Measurements from ENCODE around the gene UBE2J1.
A peak's percentile ranks its signal among the peaks of the same experiment; 100 is the strongest.

The UBE2J1 gene

GRCh38 chr6:89353118-89353556, 615 bp upstream of the UBE2J1 start:
- no CpG with 5 or more reads among the region's 27 CpGs for WGBS (ENCODE audit: extremely low coverage, insufficient coverage, low lambda C conversion rate)
- Histone ChIP-seq H3K9ac (ENCODE audit: low read length) (peak overlapping the region; percentile 91), H3K79me1 (ENCODE audit: low read length) (peaks cover 6% of the 10 kb centered on the region), H3K4me1 (ENCODE audit: control insufficient read depth, low read depth, low read length) (peaks cover under 1% of the 10 kb centered on the region), H3K36me3 (ENCODE audit: control insufficient read depth, insufficient read depth, low read length) (no peaks in the 10 kb centered on the region), H4K5ac (ENCODE audit: low read length) (no peak overlapping the region), H3K27ac (ENCODE audit: low read depth, low read length) (peak overlapping the region; percentile 88), H3K56ac (ENCODE audit: low read length) (peak overlapping the region; percentile 94), H4K8ac (ENCODE audit: low read depth, low read length) (no peak overlapping the region), H2BK15ac (replicated peaks; ENCODE audit: low read depth) (peak overlapping the region; percentile 21), H3K23ac (ENCODE audit: low read length) (no peak overlapping the region), H3K18ac (ENCODE audit: low read length) (peak overlapping the region; percentile 97), H3K27me3 (ENCODE audit: insufficient read depth, low read length, poor library complexity) (no peaks in the 10 kb centered on the region), H3K4ac (ENCODE audit: low read depth, low read length) (peak overlapping the region; percentile 99), H2AK5ac (ENCODE audit: low read length) (no peak overlapping the region), H3K79me2 (ENCODE audit: control insufficient read depth, insufficient read depth, low read length) (peaks cover 17% of the 10 kb centered on the region), H3K4me3 (ENCODE audit: low read length) (peak overlapping the region; percentile 70), H2BK120ac (ENCODE audit: low read depth, low read length) (peak overlapping the region; percentile 91), H2BK5ac (ENCODE audit: low read length) (no peak overlapping the region), H3K4me2 (ENCODE audit: low read length) (peak overlapping the region; percentile 16)
- DNase-seq, result no peak

- H3K56ac ChIP-seq (ENCODE audit: low read length), result peak overlapping the region; percentile 94
- no peak overlapping the region for H2BK5ac ChIP-seq (ENCODE audit: low read length)
- peak overlapping the region; percentile 70 for H3K4me3 ChIP-seq (ENCODE audit: low read length)
- H4K5ac ChIP-seq (ENCODE audit: low read length), result no peak overlapping the region
- H3K79me1 ChIP-seq (ENCODE audit: low read length), result peaks cover 6% of the 10 kb centered on the region
- peak overlapping the region; percentile 88 for H3K27ac ChIP-seq (ENCODE audit: low read depth, low read length)
- peak overlapping the region; percentile 98 for H3K4ac ChIP-seq (ENCODE audit: low read depth, low read length)
- H3K36me3 ChIP-seq (ENCODE audit: control insufficient read depth, insufficient read depth, low read length), result no peaks in the 10 kb centered on the region
- H3K23ac ChIP-seq (ENCODE audit: low read length), result no peak overlapping the region
- no peak overlapping the region for H2AK5ac ChIP-seq (ENCODE audit: low read length)
- H3K9ac ChIP-seq (ENCODE audit: low read length), result peak overlapping the region; percentile 91
- H3K79me2 ChIP-seq (ENCODE audit: control insufficient read depth, insufficient read depth, low read length), result peaks cover 18% of the 10 kb centered on the region
- H3K4me1 ChIP-seq (ENCODE audit: control insufficient read depth, low read depth, low read length), result peaks cover 2% of the 10 kb centered on the region
- peak overlapping the region; percentile 70 for H3K4me2 ChIP-seq (ENCODE audit: low read length)
- H4K8ac ChIP-seq (ENCODE audit: low read depth, low read length), result no peak overlapping the region
- no CpG with 5 or more reads among the region's 12 CpGs for whole genome bisulfite sequencing (ENCODE audit: extremely low coverage, insufficient coverage, low lambda C conversion rate)
- H2BK15ac ChIP-seq (replicated peaks; ENCODE audit: low read depth), result no peak overlapping the region
- DNase-seq, result no peak
- H2BK120ac ChIP-seq (ENCODE audit: low read depth, low read length), result no peak overlapping the region
- H3K27me3 ChIP-seq (ENCODE audit: insufficient read depth, low read length, poor library complexity), result no peaks in the 10 kb centered on the region
- peak overlapping the region; percentile 99 for H3K18ac ChIP-seq (ENCODE audit: low read length)
Observed at GRCh38 chr6:89351671-89352277, 748 bp downstream of the UBE2J1 start.

- Histone ChIP-seq H3K23ac (ENCODE audit: low read length) (no peak overlapping the region), H3K4me3 (ENCODE audit: low read length) (no peak overlapping the region), H2AK5ac (ENCODE audit: low read length) (no peak overlapping the region), H3K27ac (ENCODE audit: low read depth, low read length) (no peak overlapping the region), H4K5ac (ENCODE audit: low read length) (no peak overlapping the region), H3K36me3 (ENCODE audit: control insufficient read depth, insufficient read depth, low read length) (no peaks in the 10 kb centered on the region), H3K79me2 (ENCODE audit: control insufficient read depth, insufficient read depth, low read length) (peaks cover 26% of the 10 kb centered on the region), H2BK15ac (replicated peaks; ENCODE audit: low read depth) (no peak overlapping the region), H3K4me2 (ENCODE audit: low read length) (peak overlapping the region; percentile 20), H3K27me3 (ENCODE audit: insufficient read depth, low read length, poor library complexity) (no peaks in the 10 kb centered on the region), H3K4ac (ENCODE audit: low read depth, low read length) (no peak overlapping the region), H2BK120ac (ENCODE audit: low read depth, low read length) (no peak overlapping the region), H2BK5ac (ENCODE audit: low read length) (no peak overlapping the region), H3K18ac (ENCODE audit: low read length) (no peak overlapping the region), H3K79me1 (ENCODE audit: low read length) (peaks cover 6% of the 10 kb centered on the region), H4K8ac (ENCODE audit: low read depth, low read length) (no peak overlapping the region), H3K56ac (ENCODE audit: low read length) (peak overlapping the region; percentile 53), H3K9ac (ENCODE audit: low read length) (peak overlapping the region; percentile 33), H3K4me1 (ENCODE audit: control insufficient read depth, low read depth, low read length) (peaks cover 3% of the 10 kb centered on the region)
- WGBS (ENCODE audit: extremely low coverage, insufficient coverage, low lambda C conversion rate), result no CpG with 5 or more reads among the region's 4 CpGs
- DNase-seq, result no peak
Observed at GRCh38 chr6:89350281-89350966, 2.1 kb downstream of the UBE2J1 start.

- peak; percentile 95 for DNase-seq
- H3K4ac ChIP-seq (ENCODE audit: low read depth, low read length), result no peak overlapping the region
Observed at GRCh38 chr6:89348372-89348771, 4.2 kb downstream of the UBE2J1 start.

GRCh38 chr6:89347825-89348224, 4.7 kb downstream of the UBE2J1 start:
- Histone ChIP-seq H3K4ac (ENCODE audit: low read depth, low read length) (peak overlapping the region; percentile 72), H3K27ac (ENCODE audit: low read depth, low read length) (peak overlapping the region; percentile 59), H3K4me3 (ENCODE audit: low read length) (no peak overlapping the region), H4K8ac (ENCODE audit: low read depth, low read length) (no peak overlapping the region), H3K27me3 (ENCODE audit: insufficient read depth, low read length, poor library complexity) (no peaks in the 10 kb centered on the region), H4K5ac (ENCODE audit: low read length) (no peak overlapping the region), H2BK15ac (replicated peaks; ENCODE audit: low read depth) (no peak overlapping the region), H3K79me2 (ENCODE audit: control insufficient read depth, insufficient read depth, low read length) (peaks cover 33% of the 10 kb centered on the region), H2BK5ac (ENCODE audit: low read length) (no peak overlapping the region), H3K56ac (ENCODE audit: low read length) (peak overlapping the region; percentile 11), H3K9ac (ENCODE audit: low read length) (no peak overlapping the region), H2BK120ac (ENCODE audit: low read depth, low read length) (no peak overlapping the region), H3K18ac (ENCODE audit: low read length) (peak overlapping the region; percentile 28), H3K36me3 (ENCODE audit: control insufficient read depth, insufficient read depth, low read length) (no peaks in the 10 kb centered on the region), H3K4me2 (ENCODE audit: low read length) (no peak overlapping the region), H3K23ac (ENCODE audit: low read length) (no peak overlapping the region), H3K4me1 (ENCODE audit: control insufficient read depth, low read depth, low read length) (peaks cover 10% of the 10 kb centered on the region), H3K79me1 (ENCODE audit: low read length) (peaks cover 10% of the 10 kb centered on the region), H2AK5ac (ENCODE audit: low read length) (no peak overlapping the region)
- no peak for DNase-seq
- WGBS (ENCODE audit: extremely low coverage, insufficient coverage, low lambda C conversion rate), result no CpG with 5 or more reads among the region's 2 CpGs

More at GRCh38 chr6:89348372-89348771, 4.2 kb downstream of the UBE2J1 start:
- WGBS (ENCODE audit: extremely low coverage, insufficient coverage, low lambda C conversion rate), result no CpG with 5 or more reads among the region's 1 CpG
- Histone ChIP-seq H2BK120ac (ENCODE audit: low read depth, low read length) (no peak overlapping the region), H3K23ac (ENCODE audit: low read length) (no peak overlapping the region), H3K4me1 (ENCODE audit: control insufficient read depth, low read depth, low read length) (peaks cover 10% of the 10 kb centered on the region), H3K79me1 (ENCODE audit: low read length) (peaks cover 10% of the 10 kb centered on the region), H2BK5ac (ENCODE audit: low read length) (no peak overlapping the region), H3K27ac (ENCODE audit: low read depth, low read length) (peak overlapping the region; percentile 59), H3K4me3 (ENCODE audit: low read length) (no peak overlapping the region), H3K9ac (ENCODE audit: low read length) (no peak overlapping the region), H3K79me2 (ENCODE audit: control insufficient read depth, insufficient read depth, low read length) (peaks cover 33% of the 10 kb centered on the region), H4K8ac (ENCODE audit: low read depth, low read length) (no peak overlapping the region), H3K27me3 (ENCODE audit: insufficient read depth, low read length, poor library complexity) (no peaks in the 10 kb centered on the region), H3K36me3 (ENCODE audit: control insufficient read depth, insufficient read depth, low read length) (no peaks in the 10 kb centered on the region), H3K56ac (ENCODE audit: low read length) (no peak overlapping the region), H4K5ac (ENCODE audit: low read length) (no peak overlapping the region), H2AK5ac (ENCODE audit: low read length) (no peak overlapping the region), H3K18ac (ENCODE audit: low read length) (no peak overlapping the region), H3K4me2 (ENCODE audit: low read length) (no peak overlapping the region), H2BK15ac (replicated peaks; ENCODE audit: low read depth) (no peak overlapping the region)
